ENCODE measurements around the gene CLEC16A. TPM values are rescaled to one million over a fixed set of nuclear protein-coding genes. Genes with fewer than 3 reads are reported as not detected.

Gene CLEC16A
- total and polyA plus RNA-seq, 7 experiments from 2014 or later: 14.7 to 38.2 (median 31.8) TPM

- Histone ChIP-seq H3K4me1 (ENCODE audit: control insufficient read depth in 2 of 2, insufficient read depth in 2 of 2, low read length in 2 of 2) (no peaks in the 10 kb centered on the region), H3K36me3 (ENCODE audit: control insufficient read depth in 2 of 3, insufficient read depth in 3 of 3, low read length in 3 of 3) (peaks cover 0 to 69% (median 8%) of the 10 kb centered on the region in 3 experiments)
- H3K9me3 Mint-ChIP-seq: peaks cover 5 to 35% (median 24%) of the 10 kb centered on the region in 11 donors
Measured at GRCh38 chr16:11030990-11031510, 86.7 kb downstream of the CLEC16A start.

GRCh38 chr16:11032000-11032921 is 87.9 kb downstream of the CLEC16A start:
- H3K9me3 Mint-ChIP-seq: peaks cover 0 to 23% (median 13%) of the 10 kb centered on the region in 11 donors
- Histone ChIP-seq H3K36me3 (ENCODE audit: control insufficient read depth in 2 of 3, insufficient read depth in 3 of 3, low read length in 3 of 3) (peaks cover 0 to 68% (median 0%) of the 10 kb centered on the region in 3 experiments), H3K4me1 (ENCODE audit: control insufficient read depth in 2 of 2, insufficient read depth in 2 of 2, low read length in 2 of 2) (no peaks in the 10 kb centered on the region), H3K27me3 (ENCODE audit: control insufficient read depth in 2 of 2, insufficient read depth in 2 of 2, low read length in 2 of 2) (no peaks in the 10 kb centered on the region), H3K27ac (ENCODE audit: low read depth, low read length) (no peak overlapping the region), H3K4me3 (ENCODE audit: low read length) (no peak overlapping the region), H3K9me3 (ENCODE audit: control insufficient read depth in 2 of 3, low read length in 3 of 3) (no peaks in the 10 kb centered on the region)
- intact Hi-C loops (cut with micrococcal nuclease): loop anchor here in 1 of 2 donors (5.0 kb wide), 1 partner anchor 45 kb away; no protein-coding TSS in a partner anchor
- no peak overlapping the region for H3K4me3 Mint-ChIP-seq
- H3K36me3 Mint-ChIP-seq: peaks cover 30 to 91% (median 60%) of the 10 kb centered on the region in 5 donors
- H3K27me3 Mint-ChIP-seq: no peaks in the 10 kb centered on the region
- ATAC-seq (no peak), DNase-seq (no peak)
- CTCF ChIA-PET: no interaction called here
- POLR2A ChIA-PET: no interaction called here
- peak overlapping the region in 2 of 9 donors; percentile 63 for H3K27ac Mint-ChIP-seq
- peaks cover 0 to 29% (median 0%) of the 10 kb centered on the region in 7 donors for H3K4me1 Mint-ChIP-seq

More at GRCh38 chr16:11030990-11031510, 86.7 kb downstream of the CLEC16A start:
- no peak overlapping the region for H3K4me3 Mint-ChIP-seq
- H3K27me3 Mint-ChIP-seq: no peaks in the 10 kb centered on the region
- Histone ChIP-seq H3K9me3 (ENCODE audit: control insufficient read depth in 2 of 3, low read length in 3 of 3) (peaks cover 0 to 10% (median under 1%) of the 10 kb centered on the region in 3 experiments), H3K27ac (ENCODE audit: low read depth, low read length) (no peak overlapping the region), H3K27me3 (ENCODE audit: control insufficient read depth in 2 of 2, insufficient read depth in 2 of 2, low read length in 2 of 2) (no peaks in the 10 kb centered on the region), H3K4me3 (ENCODE audit: low read length) (no peak overlapping the region)
- no peak overlapping the region for H3K27ac Mint-ChIP-seq
- intact Hi-C loops (cut with micrococcal nuclease): loop anchor here in 1 of 2 donors (5.0 kb wide), 1 partner anchor 44 kb away; no protein-coding TSS in a partner anchor
- ATAC-seq (no peak), DNase-seq (no peak)
- H3K36me3 Mint-ChIP-seq: peaks cover 42 to 93% (median 73%) of the 10 kb centered on the region in 5 donors
- ChIA-PET CTCF (no interaction called here), POLR2A (no interaction called here)
- H3K4me1 Mint-ChIP-seq: peaks cover 0 to 29% (median 0%) of the 10 kb centered on the region in 7 donors

- Mint-ChIP-seq H3K9me3 (peaks cover 0 to 16% (median 8%) of the 10 kb centered on the region in 11 donors), H3K36me3 (peaks cover 25 to 87% (median 54%) of the 10 kb centered on the region in 5 donors), H3K27ac (peak overlapping the region in 3 of 9 donors; percentile 43 to 63 (median 47)), H3K4me1 (peaks cover 0 to 29% (median 0%) of the 10 kb centered on the region in 7 donors), H3K4me3 (no peak overlapping the region), H3K27me3 (no peaks in the 10 kb centered on the region)
- no peak for ATAC-seq
- H3K4me1 ChIP-seq (ENCODE audit: control insufficient read depth in 2 of 2, insufficient read depth in 2 of 2, low read length in 2 of 2): no peaks in the 10 kb centered on the region
- H3K27ac ChIP-seq (ENCODE audit: low read depth, low read length): no peak overlapping the region
- H3K9me3 ChIP-seq (ENCODE audit: control insufficient read depth in 2 of 3, low read length in 3 of 3): no peaks in the 10 kb centered on the region
- H3K36me3 ChIP-seq (ENCODE audit: control insufficient read depth in 2 of 3, insufficient read depth in 3 of 3, low read length in 3 of 3): peaks cover 0 to 68% (median 0%) of the 10 kb centered on the region in 3 experiments
- DNase-seq: no peak
- CTCF ChIA-PET: no interaction called here
- no peaks in the 10 kb centered on the region for H3K27me3 ChIP-seq (ENCODE audit: control insufficient read depth in 2 of 2, insufficient read depth in 2 of 2, low read length in 2 of 2)
- intact Hi-C loops (cut with micrococcal nuclease): loop anchor here in 1 of 2 donors (1.0 to 5.0 kb wide), 2 partner anchors 8 to 46 kb away; no protein-coding TSS in a partner anchor
- no peak overlapping the region for H3K4me3 ChIP-seq (ENCODE audit: low read length)
- POLR2A ChIA-PET: no interaction called here
Measured at GRCh38 chr16:11032922-11033291, 88.5 kb downstream of the CLEC16A start.

- H3K9me3 ChIP-seq (ENCODE audit: control insufficient read depth in 2 of 3, low read length in 3 of 3): no peaks in the 10 kb centered on the region
- H3K27ac ChIP-seq (ENCODE audit: low read depth, low read length): no peak overlapping the region
- CTCF ChIA-PET: interaction anchor here (1.5 kb wide), 1 partner anchor 223 kb away, joined by 4 read pairs; the partner anchor contains the start of gene SOCS1
- H3K9me3 Mint-ChIP-seq: peaks cover 0 to 13% (median 7%) of the 10 kb centered on the region in 11 donors
- no peaks in the 10 kb centered on the region for H3K4me1 ChIP-seq (ENCODE audit: control insufficient read depth in 2 of 2, insufficient read depth in 2 of 2, low read length in 2 of 2)
- ATAC-seq (no peak), DNase-seq (no peak)
- H3K27me3 ChIP-seq (ENCODE audit: control insufficient read depth in 2 of 2, insufficient read depth in 2 of 2, low read length in 2 of 2): no peaks in the 10 kb centered on the region
- H3K27ac Mint-ChIP-seq: peak overlapping the region in 1 of 9 donors; percentile 14
- H3K4me1 Mint-ChIP-seq: peaks cover 0 to 31% (median 0%) of the 10 kb centered on the region in 7 donors
- intact Hi-C loops (cut with micrococcal nuclease): loop anchor here in 1 of 2 donors (1.0 to 5.0 kb wide), 2 partner anchors 7 to 47 kb away; no protein-coding TSS in a partner anchor
- POLR2A ChIA-PET: interaction anchor here (1.2 kb wide), 1 partner anchor 221 kb away, joined by 3 read pairs; no protein-coding TSS in a partner anchor
- no peak overlapping the region for H3K4me3 ChIP-seq (ENCODE audit: low read length)
- peaks cover 24 to 88% (median 50%) of the 10 kb centered on the region in 5 donors for H3K36me3 Mint-ChIP-seq
- peaks cover 0 to 72% (median 0%) of the 10 kb centered on the region in 3 experiments for H3K36me3 ChIP-seq (ENCODE audit: control insufficient read depth in 2 of 3, insufficient read depth in 3 of 3, low read length in 3 of 3)
- H3K4me3 Mint-ChIP-seq: no peak overlapping the region
- no peaks in the 10 kb centered on the region for H3K27me3 Mint-ChIP-seq
Measured at GRCh38 chr16:11033629-11034420, 89.5 kb downstream of the CLEC16A start.

- intact Hi-C loops (cut with micrococcal nuclease): loop anchor here in 1 of 2 donors (5.0 kb wide), 1 partner anchor 47 kb away; no protein-coding TSS in a partner anchor
Measured at GRCh38 chr16:11034481-11034931, 90.1 kb downstream of the CLEC16A start.

More at GRCh38 chr16:11034481-11034931, 90.1 kb downstream of the CLEC16A start:
- DNase-seq: no peak
- ChIA-PET POLR2A (interaction anchor here (1.2 kb wide), 1 partner anchor 220 kb away, joined by 3 read pairs; no protein-coding TSS in a partner anchor), CTCF (interaction anchor here (1.5 kb wide), 1 partner anchor 222 kb away, joined by 4 read pairs; the partner anchor contains the start of gene SOCS1)
- Mint-ChIP-seq H3K36me3 (peaks cover 17 to 83% (median 43%) of the 10 kb centered on the region in 5 donors), H3K4me3 (no peak overlapping the region), H3K9me3 (peaks cover 0 to 6% (median under 1%) of the 10 kb centered on the region in 11 donors), H3K27me3 (no peaks in the 10 kb centered on the region), H3K27ac (peak overlapping the region in 1 of 9 donors; percentile 53), H3K4me1 (peaks cover 0 to 30% (median 0%) of the 10 kb centered on the region in 7 donors)
- ATAC-seq: no peak
- Histone ChIP-seq H3K4me3 (ENCODE audit: low read length) (no peak overlapping the region), H3K36me3 (ENCODE audit: control insufficient read depth in 2 of 3, insufficient read depth in 3 of 3, low read length in 3 of 3) (peaks cover 0 to 71% (median 0%) of the 10 kb centered on the region in 3 experiments), H3K9me3 (ENCODE audit: control insufficient read depth in 2 of 3, low read length in 3 of 3) (no peaks in the 10 kb centered on the region), H3K27me3 (ENCODE audit: control insufficient read depth in 2 of 2, insufficient read depth in 2 of 2, low read length in 2 of 2) (no peaks in the 10 kb centered on the region), H3K27ac (ENCODE audit: low read depth, low read length) (no peak overlapping the region), H3K4me1 (ENCODE audit: control insufficient read depth in 2 of 2, insufficient read depth in 2 of 2, low read length in 2 of 2) (no peaks in the 10 kb centered on the region)
